ENCODE data around the gene NTN5. TPM values are rescaled to one million over a fixed set of nuclear protein-coding genes. Genes with fewer than 3 reads are reported as not detected.

NTN5 gene
- total and polyA plus RNA-seq, 9 of the 15 experiments (the other 6 are each of a cell fraction or from before 2014, with no cell fraction given) = not detected

GRCh38 chr19:48713864-48714755 lies 41.3 kb upstream of the NTN5 start (continued):
- TF ChIP-seq ZBTB1 (CRISPR knock-in tag; IDR thresholded peaks at IDR 0.05; ENCODE audit: borderline replicate concordance, low read depth) (no peak), TARDBP (IDR thresholded peaks at IDR 0.05) (no peak), SNIP1 (IDR thresholded peaks at IDR 0.05; ENCODE audit: low read depth) (no peak), MCM2 (IDR thresholded peaks at IDR 0.05; ENCODE audit: low read depth) (no peak), MXI1 (IDR thresholded peaks at IDR 0.05; ENCODE audit: low read depth, low read length) (no peak), KLF1 (tag; IDR thresholded peaks at IDR 0.05) (no peak), BRCA1 (IDR thresholded peaks at IDR 0.05) (no peak), BRCA1 (CRISPR knock-in tag; IDR thresholded peaks at IDR 0.05) (no peak), RFX5 (IDR thresholded peaks at IDR 0.05; ENCODE audit: low read depth, low read length) (no peak), KLF10 (CRISPR knock-in tag; IDR thresholded peaks at IDR 0.05) (no peak), ZNF764 (CRISPR knock-in tag; IDR thresholded peaks at IDR 0.05; ENCODE audit: low read depth) (no peak), SAP30 (IDR thresholded peaks at IDR 0.05; ENCODE audit: borderline replicate concordance, insufficient read depth, low read depth, low read length, poor library complexity, severe bottlenecking) (no peak), ZNF57 (CRISPR knock-in tag; IDR thresholded peaks at IDR 0.05) (no peak), SREBF2 (CRISPR knock-in tag; IDR thresholded peaks at IDR 0.05) (no peak), PML (IDR thresholded peaks at IDR 0.05; ENCODE audit: low read length) (no peak), JUND (IDR thresholded peaks at IDR 0.05; ENCODE audit: borderline replicate concordance, low read depth, low read length) (no peak), JUND (tag; IDR thresholded peaks at IDR 0.05; ENCODE audit: borderline replicate concordance, low read depth, low read length) (no peak), NFIX (CRISPR knock-in tag; IDR thresholded peaks at IDR 0.05; ENCODE audit: low read depth) (no peak), ZNF551 (CRISPR knock-in tag; IDR thresholded peaks at IDR 0.05) (no peak), SRSF9 (IDR thresholded peaks at IDR 0.05; ENCODE audit: borderline replicate concordance, low read depth, low read length) (no peak)
- TF ChIP-seq, protein P1, sequence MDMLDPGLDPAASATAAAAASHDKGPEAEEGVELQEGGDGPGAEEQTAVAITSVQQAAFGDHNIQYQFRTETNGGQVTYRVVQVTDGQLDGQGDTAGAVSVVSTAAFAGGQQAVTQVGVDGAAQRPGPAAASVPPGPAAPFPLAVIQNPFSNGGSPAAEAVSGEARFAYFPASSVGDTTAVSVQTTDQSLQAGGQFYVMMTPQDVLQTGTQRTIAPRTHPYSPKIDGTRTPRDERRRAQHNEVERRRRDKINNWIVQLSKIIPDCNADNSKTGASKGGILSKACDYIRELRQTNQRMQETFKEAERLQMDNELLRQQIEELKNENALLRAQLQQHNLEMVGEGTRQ (CRISPR knock-in tag; IDR thresholded peaks at IDR 0.05) = no peak
- TF ChIP-seq, protein P2, sequence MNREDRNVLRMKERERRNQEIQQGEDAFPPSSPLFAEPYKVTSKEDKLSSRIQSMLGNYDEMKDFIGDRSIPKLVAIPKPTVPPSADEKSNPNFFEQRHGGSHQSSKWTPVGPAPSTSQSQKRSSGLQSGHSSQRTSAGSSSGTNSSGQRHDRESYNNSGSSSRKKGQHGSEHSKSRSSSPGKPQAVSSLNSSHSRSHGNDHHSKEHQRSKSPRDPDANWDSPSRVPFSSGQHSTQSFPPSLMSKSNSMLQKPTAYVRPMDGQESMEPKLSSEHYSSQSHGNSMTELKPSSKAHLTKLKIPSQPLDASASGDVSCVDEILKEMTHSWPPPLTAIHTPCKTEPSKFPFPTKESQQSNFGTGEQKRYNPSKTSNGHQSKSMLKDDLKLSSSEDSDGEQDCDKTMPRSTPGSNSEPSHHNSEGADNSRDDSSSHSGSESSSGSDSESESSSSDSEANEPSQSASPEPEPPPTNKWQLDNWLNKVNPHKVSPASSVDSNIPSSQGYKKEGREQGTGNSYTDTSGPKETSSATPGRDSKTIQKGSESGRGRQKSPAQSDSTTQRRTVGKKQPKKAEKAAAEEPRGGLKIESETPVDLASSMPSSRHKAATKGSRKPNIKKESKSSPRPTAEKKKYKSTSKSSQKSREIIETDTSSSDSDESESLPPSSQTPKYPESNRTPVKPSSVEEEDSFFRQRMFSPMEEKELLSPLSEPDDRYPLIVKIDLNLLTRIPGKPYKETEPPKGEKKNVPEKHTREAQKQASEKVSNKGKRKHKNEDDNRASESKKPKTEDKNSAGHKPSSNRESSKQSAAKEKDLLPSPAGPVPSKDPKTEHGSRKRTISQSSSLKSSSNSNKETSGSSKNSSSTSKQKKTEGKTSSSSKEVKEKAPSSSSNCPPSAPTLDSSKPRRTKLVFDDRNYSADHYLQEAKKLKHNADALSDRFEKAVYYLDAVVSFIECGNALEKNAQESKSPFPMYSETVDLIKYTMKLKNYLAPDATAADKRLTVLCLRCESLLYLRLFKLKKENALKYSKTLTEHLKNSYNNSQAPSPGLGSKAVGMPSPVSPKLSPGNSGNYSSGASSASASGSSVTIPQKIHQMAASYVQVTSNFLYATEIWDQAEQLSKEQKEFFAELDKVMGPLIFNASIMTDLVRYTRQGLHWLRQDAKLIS (CRISPR knock-in tag; IDR thresholded peaks at IDR 0.05) = no peak
- TF ChIP-seq, protein P3, sequence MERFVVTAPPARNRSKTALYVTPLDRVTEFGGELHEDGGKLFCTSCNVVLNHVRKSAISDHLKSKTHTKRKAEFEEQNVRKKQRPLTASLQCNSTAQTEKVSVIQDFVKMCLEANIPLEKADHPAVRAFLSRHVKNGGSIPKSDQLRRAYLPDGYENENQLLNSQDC (CRISPR knock-in tag; IDR thresholded peaks at IDR 0.05) = no peak
